ENCODE results near the gene CSNK1A1. TPM values are rescaled to one million over a fixed set of nuclear protein-coding genes. Genes with fewer than 3 reads are reported as not detected.

Gene CSNK1A1
- polyA plus RNA-seq, 1 donor from 2014 or later = 217 TPM

DNA sequence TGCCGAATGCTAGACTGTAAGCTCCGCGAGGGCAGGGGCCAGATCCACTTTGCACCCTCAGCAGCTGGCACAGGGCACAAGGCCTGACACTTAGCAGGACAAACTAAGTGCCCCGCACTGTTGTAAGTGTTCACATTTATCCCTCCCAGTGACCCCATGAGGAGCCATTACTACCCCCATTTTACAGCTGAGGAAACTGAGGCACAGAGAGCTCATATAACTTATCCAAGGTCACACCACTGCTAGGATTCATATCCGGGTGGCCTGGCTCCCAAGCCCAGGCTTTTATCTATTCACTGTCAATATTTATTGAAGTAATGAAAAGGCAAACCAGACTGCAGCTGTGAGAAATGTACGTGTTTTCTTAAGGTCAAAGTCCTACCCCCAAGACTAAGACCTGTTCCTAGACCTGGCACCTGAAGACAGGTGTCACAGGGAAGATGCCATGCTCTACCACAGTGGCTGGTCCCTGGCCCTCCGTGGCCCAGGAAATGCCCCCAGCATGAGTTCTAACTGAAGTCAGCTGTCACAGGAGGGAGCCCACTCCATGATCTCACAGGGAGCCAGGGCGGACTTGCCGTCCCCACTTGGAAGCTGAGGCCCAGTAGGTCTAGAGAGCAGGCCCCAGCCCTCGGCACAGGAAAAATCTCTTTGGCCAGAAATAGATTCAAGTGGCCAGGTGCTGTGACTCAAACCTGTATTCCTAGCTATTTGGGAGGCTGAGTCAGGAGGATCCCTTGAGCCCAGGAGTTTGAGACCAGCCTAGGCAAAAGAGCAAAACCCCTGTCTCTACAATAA lies 97.4 kb downstream of the CSNK1A1 start:
- no peak overlapping the region for H2AFZ ChIP-seq (ENCODE audit: low read depth, low read length)
- no peak overlapping the region for H3K9ac ChIP-seq (ENCODE audit: low read length)

GRCh38 chr5:149452665-149453617 lies 98.3 kb downstream of the CSNK1A1 start:
- Histone ChIP-seq H3K9me2 (ENCODE audit: insufficient read depth, low read length) (no peaks in the 10 kb centered on the region), H3K79me2 (replicated peaks; ENCODE audit: insufficient read depth, low read length) (no peaks in the 10 kb centered on the region), H3K9ac (ENCODE audit: low read length) (no peak overlapping the region), H3K9me3 (ENCODE audit: low read length) (no peaks in the 10 kb centered on the region), H3F3A (ENCODE audit: insufficient read depth, low read length, poor library complexity, severe bottlenecking) (no peaks in the 10 kb centered on the region), H3K27ac (ENCODE audit: low read length) (no peak overlapping the region), H3K4me3 (ENCODE audit: low read length) (no peak overlapping the region), H3K4me2 (ENCODE audit: low read length) (no peak overlapping the region), H3K27me3 (ENCODE audit: insufficient read depth, low read depth, low read length) (no peaks in the 10 kb centered on the region), H4K20me1 (ENCODE audit: insufficient read depth) (no peaks in the 10 kb centered on the region), H3K36me3 (ENCODE audit: insufficient read depth, low read length) (no peaks in the 10 kb centered on the region), H2AFZ (ENCODE audit: low read depth, low read length) (no peak overlapping the region)
- TF ChIP-seq EP300 (conservative IDR thresholded peaks at IDR 0.05; ENCODE audit: poor library complexity, severe bottlenecking) (no peak), TAF1 (IDR thresholded peaks at IDR 0.05; ENCODE audit: low read depth) (no peak), RAD21 (conservative IDR thresholded peaks at IDR 0.05) (no peak)

More for the DNA sequence above, 97.4 kb downstream of the CSNK1A1 start:
- H3K9me3 ChIP-seq (ENCODE audit: low read length) = no peaks in the 10 kb centered on the region
- no peak overlapping the region for H3K4me3 ChIP-seq (ENCODE audit: low read length)
- TF ChIP-seq EP300 (conservative IDR thresholded peaks at IDR 0.05; ENCODE audit: poor library complexity, severe bottlenecking) = no peak
- TF ChIP-seq SMC3 (conservative IDR thresholded peaks at IDR 0.05; ENCODE audit: poor library complexity) = no peak
- TF ChIP-seq MXI1 (conservative IDR thresholded peaks at IDR 0.05; ENCODE audit: poor library complexity, severe bottlenecking) = no peak
- TF ChIP-seq EZH2 (IDR thresholded peaks at IDR 0.05; ENCODE audit: borderline replicate concordance, insufficient read depth, low read length, poor library complexity, severe bottlenecking) = no peak
- TF ChIP-seq CTCF (IDR thresholded peaks at IDR 0.05; ENCODE audit: poor library complexity, severe bottlenecking) = no peak
- no peak for TF ChIP-seq RAD21 (conservative IDR thresholded peaks at IDR 0.05)
- TF ChIP-seq, protein P1, sequence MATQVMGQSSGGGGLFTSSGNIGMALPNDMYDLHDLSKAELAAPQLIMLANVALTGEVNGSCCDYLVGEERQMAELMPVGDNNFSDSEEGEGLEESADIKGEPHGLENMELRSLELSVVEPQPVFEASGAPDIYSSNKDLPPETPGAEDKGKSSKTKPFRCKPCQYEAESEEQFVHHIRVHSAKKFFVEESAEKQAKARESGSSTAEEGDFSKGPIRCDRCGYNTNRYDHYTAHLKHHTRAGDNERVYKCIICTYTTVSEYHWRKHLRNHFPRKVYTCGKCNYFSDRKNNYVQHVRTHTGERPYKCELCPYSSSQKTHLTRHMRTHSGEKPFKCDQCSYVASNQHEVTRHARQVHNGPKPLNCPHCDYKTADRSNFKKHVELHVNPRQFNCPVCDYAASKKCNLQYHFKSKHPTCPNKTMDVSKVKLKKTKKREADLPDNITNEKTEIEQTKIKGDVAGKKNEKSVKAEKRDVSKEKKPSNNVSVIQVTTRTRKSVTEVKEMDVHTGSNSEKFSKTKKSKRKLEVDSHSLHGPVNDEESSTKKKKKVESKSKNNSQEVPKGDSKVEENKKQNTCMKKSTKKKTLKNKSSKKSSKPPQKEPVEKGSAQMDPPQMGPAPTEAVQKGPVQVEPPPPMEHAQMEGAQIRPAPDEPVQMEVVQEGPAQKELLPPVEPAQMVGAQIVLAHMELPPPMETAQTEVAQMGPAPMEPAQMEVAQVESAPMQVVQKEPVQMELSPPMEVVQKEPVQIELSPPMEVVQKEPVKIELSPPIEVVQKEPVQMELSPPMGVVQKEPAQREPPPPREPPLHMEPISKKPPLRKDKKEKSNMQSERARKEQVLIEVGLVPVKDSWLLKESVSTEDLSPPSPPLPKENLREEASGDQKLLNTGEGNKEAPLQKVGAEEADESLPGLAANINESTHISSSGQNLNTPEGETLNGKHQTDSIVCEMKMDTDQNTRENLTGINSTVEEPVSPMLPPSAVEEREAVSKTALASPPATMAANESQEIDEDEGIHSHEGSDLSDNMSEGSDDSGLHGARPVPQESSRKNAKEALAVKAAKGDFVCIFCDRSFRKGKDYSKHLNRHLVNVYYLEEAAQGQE (IDR thresholded peaks at IDR 0.05; ENCODE audit: borderline replicate concordance) = no peak
- no peak for TF ChIP-seq TAF1 (IDR thresholded peaks at IDR 0.05; ENCODE audit: low read depth)
- TF ChIP-seq POLR2AphosphoS5 (IDR thresholded peaks at IDR 0.05) = no peak
- H3F3A ChIP-seq (ENCODE audit: insufficient read depth, low read length, poor library complexity, severe bottlenecking) = no peaks in the 10 kb centered on the region
- no peak overlapping the region for H3K27ac ChIP-seq (ENCODE audit: low read length)
- H4K20me1 ChIP-seq (ENCODE audit: insufficient read depth) = no peaks in the 10 kb centered on the region
- H3K27me3 ChIP-seq (ENCODE audit: insufficient read depth, low read depth, low read length) = no peaks in the 10 kb centered on the region
- H3K36me3 ChIP-seq (ENCODE audit: insufficient read depth, low read length) = no peaks in the 10 kb centered on the region
- no peaks in the 10 kb centered on the region for H3K79me2 ChIP-seq (replicated peaks; ENCODE audit: insufficient read depth, low read length)
- no peak overlapping the region for H3K4me2 ChIP-seq (ENCODE audit: low read length)
- H3K9me2 ChIP-seq (ENCODE audit: insufficient read depth, low read length) = no peaks in the 10 kb centered on the region
